PFSK-1 (cell line): Measurements from ENCODE around the gene R3HDM1.

Experiments
- POLR2AphosphoS5 ChIP-seq: IDR thresholded peaks from 2 replicates; pipeline ENCODE4 v1.6.1; 2012; ENCODE audit warnings: low read depth, mild to moderate bottlenecking, control low read depth, low read length, moderate library complexity
- REST ChIP-seq, 2 experiments: IDR thresholded peaks; 2 replicates each; pipeline versions ENCODE4 v1.6.1 to v1.8.0; 2011 to 2012; ENCODE audit warnings: low read depth in 2 of 2, low read length in 2 of 2, control low read depth in 1 of 2, inconsistent platforms in 1 of 2, mild to moderate bottlenecking in 1 of 2, moderate library complexity in 1 of 2; ENCODE audit not compliant: insufficient read depth in 1 of 2
- TAF1 ChIP-seq: IDR thresholded peaks from 2 replicates; pipeline ENCODE4 v1.6.1; 2012; ENCODE audit warnings: low read length, control low read depth, borderline replicate concordance; ENCODE audit not compliant: insufficient read depth

DNA sequence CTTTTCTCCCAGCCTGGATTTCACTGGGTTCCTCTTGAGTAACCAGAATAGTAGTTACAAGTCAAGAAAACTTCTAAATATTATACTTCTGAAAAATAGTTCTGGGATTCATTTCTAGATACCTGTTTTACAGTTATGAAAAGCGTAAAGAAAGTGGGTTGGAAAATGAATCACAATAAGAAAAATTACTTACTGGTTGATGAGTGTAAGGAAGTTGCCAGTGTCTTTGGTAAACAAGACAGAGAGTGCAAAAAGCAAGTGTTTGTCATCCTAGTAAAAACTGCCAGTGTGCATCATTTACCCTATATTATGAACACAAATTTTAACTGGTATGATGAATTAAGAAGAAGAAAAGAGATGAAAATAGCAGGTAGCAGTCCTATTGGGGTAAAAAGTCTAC lies 88.9 kb downstream of the R3HDM1 start:
- no peak for TF ChIP-seq POLR2AphosphoS5
- no peak for TF ChIP-seq TAF1
- TF ChIP-seq REST (IDR thresholded peaks at IDR 0.05; ENCODE audit: insufficient read depth in 1 of 2, low read depth in 2 of 2, low read length in 2 of 2): no peak
